Dermis microvascular lymphatic vessel endothelial cell (primary cell): ENCODE results near the gene HNF1A. TPM values are rescaled to one million over a fixed set of nuclear protein-coding genes. Genes with fewer than 3 reads are reported as not detected.
"Not testable (repeated sequence)": the region's sequence is repeated elsewhere in the genome, so short reads cannot be mapped to it uniquely, and the experiment has no call there.

ENCODE experiments used
- DNase-seq, 2 donors: peaks; one replicate each; pipeline versions ENCODE4 v3.0.0 to v3.0.0-alpha.2; 2010; ENCODE audit warnings: low read depth in 2 of 2
- total RNA-seq: library from RNA; depleted of rRNA; stranded (reverse); fragments of >200 nt; gene quantifications from 2 replicates; pipeline ENCODE4 v1.2.1, GENCODE V29; 2014

The HNF1A gene
- total RNA-seq, 1 donor from 2014 or later, result not detected

GRCh38 chr12:121038861-121039668 is 60.7 kb downstream of the HNF1A start, which contains the start of gene OASL:
Gene OASL (minus strand): TSS chr12:121039246. CDS start chr12:121038971, 275 bp downstream.
- DNase-seq, result peak in 1 of 2 donors; percentile 6

GRCh38 chr12:121043067-121043466 is 64.7 kb downstream of the HNF1A start:
- no peak for DNase-seq

- not testable (repeated sequence) for DNase-seq
Measured at GRCh38 chr12:121047400-121047799, 69.1 kb downstream of the HNF1A start.

GRCh38 chr12:121048442-121048841 is 70.1 kb downstream of the HNF1A start:
- no peak for DNase-seq

- DNase-seq, result peak in 1 of 2 donors; percentile 19
Measured at GRCh38 chr12:121050725-121051124, 72.4 kb downstream of the HNF1A start.

Other genes with a start within 250 kb of the HNF1A start
- gene SPPL3, start 74.2 kb upstream of the HNF1A start, total RNA-seq, result 3.5 and 6.8 TPM in 2 replicates
- 12.6 and 14.9 TPM in 2 replicates for gene C12orf43, start 37.9 kb downstream of the HNF1A start, total RNA-seq
- gene OASL, start 60.7 kb downstream of the HNF1A start, total RNA-seq, result 0.25 and 0.26 TPM in 2 replicates
- 3.9 and 6.4 TPM in 2 replicates for gene P2RX7, start 154.3 kb downstream of the HNF1A start, total RNA-seq
- gene P2RX4, start 231.6 kb downstream of the HNF1A start, total RNA-seq, result 81.9 and 208 TPM in 2 replicates